ENCODE measurements around the gene ZNF644. TPM values are rescaled to one million over a fixed set of nuclear protein-coding genes. Genes with fewer than 3 reads are reported as not detected.
A peak's percentile ranks its signal among the peaks of the same experiment; 100 is the strongest.

ZNF644 gene
- total and polyA plus RNA-seq, 4 donors: 6.8 to 38.8 (median 27.2) TPM

- H3K4me1 ChIP-seq (ENCODE audit: control insufficient read depth in 4 of 4, insufficient read depth in 4 of 4, low read length in 3 of 4): peaks cover 2 to 27% (median 16%) of the 10 kb centered on the region in 4 donors
- H3K27me3 ChIP-seq (ENCODE audit: control insufficient read depth in 4 of 4, insufficient read depth in 4 of 4, low read length in 3 of 4): no peaks in the 10 kb centered on the region
- no peak overlapping the region for H3K4me3 ChIP-seq (ENCODE audit: low read depth in 1 of 3, low read length in 3 of 3)
- no peak for DNase-seq (ENCODE audit: low spot score)
- H3K36me3 ChIP-seq (ENCODE audit: control insufficient read depth in 4 of 4, insufficient read depth in 3 of 4, low read depth in 1 of 4, low read length in 3 of 4): peaks cover 0 to 2% (median 0%) of the 10 kb centered on the region in 4 donors
- H3K9me3 ChIP-seq (ENCODE audit: control insufficient read depth in 4 of 4, low read length in 3 of 4): no peaks in the 10 kb centered on the region
- TF ChIP-seq JUND (IDR thresholded peaks at IDR 0.05) (no peak), REST (IDR thresholded peaks at IDR 0.05) (no peak), TAF1 (conservative IDR thresholded peaks at IDR 0.05) (no peak), YY1 (IDR thresholded peaks at IDR 0.05) (no peak), NR2F2 (IDR thresholded peaks at IDR 0.05) (no peak), RAD21 (IDR thresholded peaks at IDR 0.05) (peak; percentile 44 to 62), FOXA1 (IDR thresholded peaks at IDR 0.05) (no peak), ZBTB33 (IDR thresholded peaks at IDR 0.05) (no peak)
- no peak overlapping the region for H3K9ac ChIP-seq (ENCODE audit: low read depth in 1 of 2, low read length in 2 of 2)
- WGBS: 67% methylated on average over 2 of the region's 2 CpGs
- no peak overlapping the region for H3K27ac ChIP-seq (ENCODE audit: low read depth in 1 of 2, low read length in 2 of 2)
Measured at GRCh38 chr1:91018006-91018405, 3.8 kb downstream of the ZNF644 start.

- TF ChIP-seq HNF4G (IDR thresholded peaks at IDR 0.05) (no peak), HNF4A (conservative IDR thresholded peaks at IDR 0.05) (no peak), JUND (IDR thresholded peaks at IDR 0.05) (no peak), FOXA2 (IDR thresholded peaks at IDR 0.05) (no peak), RXRA (IDR thresholded peaks at IDR 0.05) (no peak)
- no peak overlapping the region for H3K27ac ChIP-seq (ENCODE audit: low read depth in 1 of 2, low read length in 2 of 2)
- no peaks in the 10 kb centered on the region for H3K9me3 ChIP-seq (ENCODE audit: control insufficient read depth in 4 of 4, low read length in 3 of 4)
- no peaks in the 10 kb centered on the region for H3K27me3 ChIP-seq (ENCODE audit: control insufficient read depth in 4 of 4, insufficient read depth in 4 of 4, low read length in 3 of 4)
- no peak for DNase-seq (ENCODE audit: low spot score)
- H3K36me3 ChIP-seq (ENCODE audit: control insufficient read depth in 4 of 4, insufficient read depth in 3 of 4, low read depth in 1 of 4, low read length in 3 of 4): peaks cover 0 to 2% (median 0%) of the 10 kb centered on the region in 4 donors
- peaks cover 2 to 21% (median 16%) of the 10 kb centered on the region in 4 donors for H3K4me1 ChIP-seq (ENCODE audit: control insufficient read depth in 4 of 4, insufficient read depth in 4 of 4, low read length in 3 of 4)
- H3K4me3 ChIP-seq (ENCODE audit: low read depth in 1 of 3, low read length in 3 of 3): no peak overlapping the region
- no peak overlapping the region for H3K9ac ChIP-seq (ENCODE audit: low read depth in 1 of 2, low read length in 2 of 2)
Measured at GRCh38 chr1:91015794-91016550, 5.9 kb downstream of the ZNF644 start.

GRCh38 chr1:91015358-91015780 is 6.5 kb downstream of the ZNF644 start:
- H3K27me3 ChIP-seq (ENCODE audit: control insufficient read depth in 4 of 4, insufficient read depth in 4 of 4, low read length in 3 of 4): no peaks in the 10 kb centered on the region
- peaks cover 2 to 15% (median 13%) of the 10 kb centered on the region in 4 donors for H3K4me1 ChIP-seq (ENCODE audit: control insufficient read depth in 4 of 4, insufficient read depth in 4 of 4, low read length in 3 of 4)
- WGBS: 87% methylated on average over 4 of the region's 4 CpGs
- H3K4me3 ChIP-seq (ENCODE audit: low read depth in 1 of 3, low read length in 3 of 3): no peak overlapping the region
- no peak for TF ChIP-seq ATF3 (IDR thresholded peaks at IDR 0.05)
- TF ChIP-seq YY1 (IDR thresholded peaks at IDR 0.05): no peak
- no peak for TF ChIP-seq RAD21 (IDR thresholded peaks at IDR 0.05)
- no peak for TF ChIP-seq EGR1 (IDR thresholded peaks at IDR 0.05; ENCODE audit: low read depth in 2 of 2)
- H3K36me3 ChIP-seq (ENCODE audit: control insufficient read depth in 4 of 4, insufficient read depth in 3 of 4, low read depth in 1 of 4, low read length in 3 of 4): peaks cover 0 to 2% (median 0%) of the 10 kb centered on the region in 4 donors
- H3K9me3 ChIP-seq (ENCODE audit: control insufficient read depth in 4 of 4, low read length in 3 of 4): no peaks in the 10 kb centered on the region
- no peak overlapping the region for H3K27ac ChIP-seq (ENCODE audit: low read depth in 1 of 2, low read length in 2 of 2)
- H3K9ac ChIP-seq (ENCODE audit: low read depth in 1 of 2, low read length in 2 of 2): no peak overlapping the region
- no peak for DNase-seq (ENCODE audit: low spot score)
